AG10803 (cell line): ENCODE data around the gene SSC5D.

ENCODE experiments used
- DNase-seq: peaks from one replicate; pipeline ENCODE4 v3.0.0; 2010; ENCODE audit warnings: low read depth
- H3K4me3 ChIP-seq: 2 replicates; pipeline ENCODE4 v1.5.1; 2011; ENCODE audit warnings: mild to moderate bottlenecking, low read length, control low read depth
- CTCF ChIP-seq: conservative IDR thresholded peaks from 2 replicates; pipeline ENCODE4 v1.5.1; 2011; ENCODE audit warnings: mild to moderate bottlenecking, low read length, control low read depth, inconsistent platforms

Gene SSC5D

GRCh38 chr19:55485439-55486011, 2.7 kb upstream of the SSC5D start:
- no peak for TF ChIP-seq CTCF
- no peak for DNase-seq
- peak overlapping the region; percentile 77 for H3K4me3 ChIP-seq

- peak; percentile 30 for DNase-seq
- peak; percentile 34 for TF ChIP-seq CTCF
- H3K4me3 ChIP-seq, result peak overlapping the region; percentile 42
These were observed 1.9 kb upstream of the SSC5D start for GRCh38 chr19:55486043-55486970.

GRCh38 chr19:55486971-55487923, 989 bp upstream of the SSC5D start:
- DNase-seq, result peak; percentile 95
- H3K4me3 ChIP-seq, result peak overlapping the region; percentile 42
- no peak for TF ChIP-seq CTCF

GRCh38 chr19:55488986-55489710, 912 bp downstream of the SSC5D start:
- H3K4me3 ChIP-seq, result peak overlapping the region; percentile 39
- TF ChIP-seq CTCF, result no peak
- DNase-seq, result peak; percentile 21

GRCh38 chr19:55489711-55490477, 1.7 kb downstream of the SSC5D start:
- H3K4me3 ChIP-seq, result peak overlapping the region; percentile 7; the same call in 1 of the 2 replicates
- DNase-seq, result no peak
- no peak for TF ChIP-seq CTCF
